ENCODE data around the gene DNAJC5.

- TF ChIP-seq POLR2A (IDR thresholded peaks at IDR 0.05), result no peak
- no peak for TF ChIP-seq CTCF (IDR thresholded peaks at IDR 0.05)
Measured at GRCh38 chr20:63932606-63933160, 37.8 kb downstream of the DNAJC5 start.

Data from body of pancreas (tissue), 4 donors.